OCI-LY1 (cell line): ENCODE measurements around the gene ATF6.

Experiments used
- H2AFZ ChIP-seq: fragments of 200-600 bp; sonication (generic), shearing (Covaris generic); 2 replicates; pipeline ENCODE4 v1.6.0; 2014; ENCODE audit warnings: antibody characterized with exemption, mild to moderate bottlenecking, low read length
- H3F3A ChIP-seq: fragments of 200-600 bp; sonication (generic), shearing (Covaris generic); 2 replicates; pipeline ENCODE4 v1.6.0; 2014; ENCODE audit warnings: mild to moderate bottlenecking, antibody characterized with exemption, low read length, moderate library complexity; ENCODE audit not compliant: insufficient read depth
- H3K27ac ChIP-seq: fragments of 200-600 bp; sonication (generic); 2 replicates; pipeline ENCODE4 v1.5.1; 2014; ENCODE audit warnings: low read length, mixed run types, mild to moderate bottlenecking, low read depth; ENCODE audit not compliant: poor library complexity, severe bottlenecking
- H3K27me3 ChIP-seq: fragments of 200-600 bp; sonication (generic); 2 replicates; pipeline ENCODE4 v1.6.0; 2014; ENCODE audit warnings: antibody characterized with exemption, mild to moderate bottlenecking, low read length, moderate library complexity; ENCODE audit not compliant: insufficient read depth
- H3K36me3 ChIP-seq: fragments of 200-600 bp; sonication (generic); 2 replicates; pipeline ENCODE4 v1.6.1; 2014; ENCODE audit warnings: mild to moderate bottlenecking, antibody characterized with exemption, low read length, moderate library complexity, mixed read lengths; ENCODE audit not compliant: insufficient read depth
- H3K4me1 ChIP-seq: fragments of 200-600 bp; sonication (generic); 2 replicates; pipeline ENCODE4 v1.5.1; 2014; ENCODE audit warnings: mild to moderate bottlenecking, low read length, moderate library complexity; ENCODE audit not compliant: insufficient read depth, severe bottlenecking
- H3K4me2 ChIP-seq: fragments of 200-600 bp; sonication (generic), shearing (Covaris generic); 2 replicates; pipeline ENCODE4 v1.6.1; 2014; ENCODE audit warnings: low read length
- H3K4me3 ChIP-seq: fragments of 200-600 bp; sonication (generic); 2 replicates; pipeline ENCODE4 v1.5.1; 2014; ENCODE audit warnings: low read length, low read depth, mild to moderate bottlenecking, mixed read lengths; ENCODE audit not compliant: poor library complexity, severe bottlenecking
- H3K79me2 ChIP-seq: fragments of 200-600 bp; shearing (Covaris generic); 2 replicates; pipeline ENCODE4 v1.6.1; 2016; ENCODE audit warnings: mixed run types, low read length, mixed read lengths; ENCODE audit not compliant: insufficient read depth
- H3K9ac ChIP-seq: fragments of 200-600 bp; sonication (generic), shearing (Covaris generic); 2 replicates; pipeline ENCODE4 v1.6.1; 2014; ENCODE audit warnings: mild to moderate bottlenecking, low read length, mixed read lengths
- H3K9me2 ChIP-seq: fragments of 200-600 bp; sonication (generic), shearing (Covaris generic); 2 replicates; pipeline ENCODE4 v1.6.1; 2014; ENCODE audit warnings: low read depth, mild to moderate bottlenecking, low read length, mixed read lengths
- H3K9me3 ChIP-seq: fragments of 200-600 bp; shearing (Covaris generic); 2 replicates; pipeline ENCODE4 v1.6.1; 2014; ENCODE audit warnings: low read length, mixed read lengths
- H4K20me1 ChIP-seq: fragments of 200-600 bp; sonication (generic), shearing (Covaris generic); 2 replicates; pipeline ENCODE4 v1.6.0; 2016; ENCODE audit warnings: mild to moderate bottlenecking, low read length; ENCODE audit not compliant: insufficient read depth
- EZH2 ChIP-seq: fragments of 200-600 bp; sonication (generic), shearing (Covaris generic); IDR thresholded peaks from 2 replicates; pipeline ENCODE4 v1.8.0; 2017; ENCODE audit warnings: borderline replicate concordance, mixed run types, mild to moderate bottlenecking, antibody characterized with exemption, low read length, moderate library complexity, mixed read lengths
- TF ChIP-seq, protein P1 (sequence below): fragments of 200-600 bp; sonication (generic), shearing (Covaris generic); IDR thresholded peaks from 2 replicates; pipeline ENCODE4 v1.5.1; 2017; ENCODE audit warnings: mild to moderate bottlenecking, antibody characterized with exemption, low read length, moderate library complexity, mixed read lengths

Gene ATF6

GRCh38 chr1:161910604-161911003 lies 144.5 kb downstream of the ATF6 start:
- H3K4me2 ChIP-seq, result no peak overlapping the region
- no peak overlapping the region for H3K4me3 ChIP-seq
- no peaks in the 10 kb centered on the region for H4K20me1 ChIP-seq
- no peak overlapping the region for H3K27ac ChIP-seq
- H3K27me3 ChIP-seq, result no peaks in the 10 kb centered on the region
- TF ChIP-seq, protein P1, sequence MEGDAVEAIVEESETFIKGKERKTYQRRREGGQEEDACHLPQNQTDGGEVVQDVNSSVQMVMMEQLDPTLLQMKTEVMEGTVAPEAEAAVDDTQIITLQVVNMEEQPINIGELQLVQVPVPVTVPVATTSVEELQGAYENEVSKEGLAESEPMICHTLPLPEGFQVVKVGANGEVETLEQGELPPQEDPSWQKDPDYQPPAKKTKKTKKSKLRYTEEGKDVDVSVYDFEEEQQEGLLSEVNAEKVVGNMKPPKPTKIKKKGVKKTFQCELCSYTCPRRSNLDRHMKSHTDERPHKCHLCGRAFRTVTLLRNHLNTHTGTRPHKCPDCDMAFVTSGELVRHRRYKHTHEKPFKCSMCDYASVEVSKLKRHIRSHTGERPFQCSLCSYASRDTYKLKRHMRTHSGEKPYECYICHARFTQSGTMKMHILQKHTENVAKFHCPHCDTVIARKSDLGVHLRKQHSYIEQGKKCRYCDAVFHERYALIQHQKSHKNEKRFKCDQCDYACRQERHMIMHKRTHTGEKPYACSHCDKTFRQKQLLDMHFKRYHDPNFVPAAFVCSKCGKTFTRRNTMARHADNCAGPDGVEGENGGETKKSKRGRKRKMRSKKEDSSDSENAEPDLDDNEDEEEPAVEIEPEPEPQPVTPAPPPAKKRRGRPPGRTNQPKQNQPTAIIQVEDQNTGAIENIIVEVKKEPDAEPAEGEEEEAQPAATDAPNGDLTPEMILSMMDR, result no peak
- TF ChIP-seq EZH2, result no peak
- H3K9me3 ChIP-seq, result no peaks in the 10 kb centered on the region
- no peaks in the 10 kb centered on the region; the same call in 1 of the 2 replicates for H3K36me3 ChIP-seq
- H3K9ac ChIP-seq, result no peak overlapping the region
- H2AFZ ChIP-seq, result no peak overlapping the region
- H3K9me2 ChIP-seq, result no peaks in the 10 kb centered on the region
- no peaks in the 10 kb centered on the region for H3K79me2 ChIP-seq
- peaks cover 4% of the 10 kb centered on the region; the same call in 1 of the 2 replicates for H3F3A ChIP-seq
- H3K4me1 ChIP-seq, result no peaks in the 10 kb centered on the region

GRCh38 chr1:161913482-161914140 lies 147.5 kb downstream of the ATF6 start:
- Histone ChIP-seq H3K9ac (no peak overlapping the region), H3K4me3 (no peak overlapping the region), H3K79me2 (no peaks in the 10 kb centered on the region), H3K36me3 (no peaks in the 10 kb centered on the region; the same call in 1 of the 2 replicates), H3K4me2 (no peak overlapping the region), H3K27ac (no peak overlapping the region), H3K4me1 (no peaks in the 10 kb centered on the region), H3K9me2 (no peaks in the 10 kb centered on the region), H3F3A (peaks cover 4% of the 10 kb centered on the region; the same call in 1 of the 2 replicates), H4K20me1 (no peaks in the 10 kb centered on the region), H2AFZ (no peak overlapping the region), H3K9me3 (no peaks in the 10 kb centered on the region), H3K27me3 (no peaks in the 10 kb centered on the region)
- no peak for TF ChIP-seq EZH2
- TF ChIP-seq, protein P1, result no peak

GRCh38 chr1:161914595-161914994 lies 148.5 kb downstream of the ATF6 start:
- no peaks in the 10 kb centered on the region for H3K27me3 ChIP-seq
- no peaks in the 10 kb centered on the region for H3K4me1 ChIP-seq
- H2AFZ ChIP-seq, result no peak overlapping the region
- no peaks in the 10 kb centered on the region; the same call in 1 of the 2 replicates for H3K36me3 ChIP-seq
- no peaks in the 10 kb centered on the region for H3K9me3 ChIP-seq
- H3K27ac ChIP-seq, result no peak overlapping the region
- H3F3A ChIP-seq, result peaks cover 4% of the 10 kb centered on the region; the same call in 1 of the 2 replicates
- no peaks in the 10 kb centered on the region for H3K79me2 ChIP-seq
- H3K9ac ChIP-seq, result no peak overlapping the region
- H3K4me2 ChIP-seq, result no peak overlapping the region
- no peaks in the 10 kb centered on the region for H4K20me1 ChIP-seq
- TF ChIP-seq, protein P1, result no peak
- TF ChIP-seq EZH2, result no peak
- H3K4me3 ChIP-seq, result no peak overlapping the region
- H3K9me2 ChIP-seq, result no peaks in the 10 kb centered on the region
